Muscle of arm (tissue), 12 donors: ENCODE data around the gene KRTAP10-10. TPM values are rescaled to one million over a fixed set of nuclear protein-coding genes. Genes with fewer than 3 reads are reported as not detected.
"Not testable (repeated sequence)": the region's sequence is repeated elsewhere in the genome, so short reads cannot be mapped to it uniquely, and the experiment has no call there.

Experiments used
- DNase-seq: peaks from one replicate; pipeline ENCODE4 v3.0.0-alpha.2; 2013
- polyA plus RNA-seq, 12 donors: library from polyadenylated mRNA; unstranded; fragments of 120-200 nt; gene quantifications; one replicate each; pipeline ENCODE4 v1.2.1, GENCODE V29; 2013; ENCODE audit not compliant: insufficient read length in 12 of 12

The KRTAP10-10 gene
- polyA plus RNA-seq, 12 donors: not detected

DNA sequence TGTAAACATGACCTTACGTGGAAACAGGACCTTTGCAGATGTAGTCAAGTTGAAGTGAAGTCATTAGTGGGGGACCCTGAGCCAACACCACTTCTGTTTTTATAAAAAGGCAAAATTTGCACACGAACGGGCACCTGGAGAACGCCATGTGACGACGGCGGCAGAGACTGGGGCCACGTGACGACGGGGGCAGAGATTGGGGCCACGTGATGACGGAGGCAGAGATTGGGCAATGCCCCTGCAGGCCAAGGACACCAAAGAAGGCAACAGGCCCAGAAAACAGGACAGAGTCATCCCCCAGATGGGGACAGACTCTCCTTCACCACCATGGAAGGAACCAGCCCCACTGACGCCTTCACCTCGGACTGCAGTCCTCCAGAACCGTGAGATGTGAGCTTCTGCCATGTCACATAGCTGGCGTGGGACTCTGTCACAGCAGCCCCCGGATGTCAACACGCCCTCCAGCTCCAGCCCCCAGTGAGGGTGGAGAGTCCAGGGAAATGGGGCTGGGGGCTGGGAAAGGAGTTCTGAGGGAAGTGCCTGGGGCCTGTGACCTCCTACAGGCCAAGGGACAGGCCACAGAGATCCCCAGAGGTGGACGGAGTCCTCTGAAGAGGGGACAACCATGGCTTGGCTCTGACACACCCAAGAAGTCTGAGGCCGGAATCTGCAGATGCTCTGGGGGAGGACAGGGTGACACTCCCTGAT lies 13.3 kb downstream of the KRTAP10-10 start:
- no peak for DNase-seq

DNA sequence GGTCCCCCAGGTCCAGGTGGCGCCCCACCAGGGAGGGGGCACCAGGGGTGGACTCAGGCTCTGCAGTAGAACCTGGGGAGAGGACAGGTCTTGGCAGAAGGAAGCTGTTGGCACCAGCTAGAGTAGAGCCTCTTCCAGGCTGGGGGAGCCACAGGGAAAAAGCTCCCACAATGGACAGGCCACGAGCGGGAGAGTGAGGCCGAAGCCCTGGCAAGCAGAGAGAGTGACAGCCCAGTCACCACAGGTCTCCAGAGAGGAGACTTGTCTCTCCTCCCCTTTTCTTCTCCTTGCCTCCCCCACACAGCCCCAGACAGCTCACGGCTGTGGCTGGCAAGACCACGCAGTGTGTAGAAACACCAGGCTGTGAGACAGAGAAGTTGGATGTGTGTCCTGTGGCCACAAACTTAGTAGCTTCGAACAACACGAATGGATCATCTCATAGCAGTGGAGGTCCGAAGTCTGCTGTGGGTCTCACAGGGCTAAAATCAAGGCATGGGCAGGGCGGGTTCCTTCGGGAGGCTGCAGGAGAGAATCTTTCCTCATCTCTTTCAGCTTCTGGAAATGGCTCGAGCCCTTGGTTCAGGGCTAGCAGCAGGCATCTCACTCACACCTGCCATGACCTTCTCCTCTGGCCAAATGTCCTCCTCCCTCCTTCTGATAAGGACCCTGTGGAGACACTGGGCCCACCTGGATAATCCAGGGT lies 14.0 kb downstream of the KRTAP10-10 start:
- no peak for DNase-seq

- DNase-seq: no peak
Observed at GRCh38 chr21:44653123-44653522, 16.0 kb downstream of the KRTAP10-10 start.

GRCh38 chr21:44653656-44654575 lies 16.8 kb downstream of the KRTAP10-10 start:
- no peak for DNase-seq

GRCh38 chr21:44654576-44655175 lies 17.5 kb downstream of the KRTAP10-10 start, which contains the start of gene KRTAP12-4:
KRTAP12-4 (minus strand) TSS chr21:44654659; CDS start chr21:44654614, 45 bp downstream.
- no peak for DNase-seq

DNA sequence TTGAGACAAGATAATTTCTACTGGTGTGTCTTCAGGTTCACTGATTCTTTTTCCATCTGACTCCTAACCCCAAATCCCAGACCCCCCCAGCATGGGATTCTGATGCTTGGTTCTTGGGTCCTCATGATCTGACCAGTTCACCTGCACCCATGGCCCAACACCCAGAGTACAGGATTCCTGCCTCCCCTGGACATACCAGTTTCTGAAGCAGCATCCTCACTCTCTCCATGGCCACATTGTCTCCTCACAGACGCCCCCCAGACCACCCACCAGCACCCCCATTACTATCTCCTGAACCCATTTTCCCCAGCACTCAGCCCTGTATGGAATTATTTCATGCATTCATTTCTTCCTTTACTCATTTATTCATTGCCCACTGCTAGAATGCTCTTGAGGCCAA lies 19.7 kb downstream of the KRTAP10-10 start:
- DNase-seq: no peak

- no peak for DNase-seq
Observed at GRCh38 chr21:44657635-44658540, 20.7 kb downstream of the KRTAP10-10 start, which contains the start of gene KRTAP12-3. KRTAP12-3 (plus strand) TSS chr21:44657932; CDS start chr21:44657980, 48 bp downstream.

GRCh38 chr21:44658541-44658910 lies 21.4 kb downstream of the KRTAP10-10 start:
- no peak for DNase-seq

- no peak for DNase-seq
Observed at GRCh38 chr21:44658913-44659595, 21.9 kb downstream of the KRTAP10-10 start.

- not testable (repeated sequence) for DNase-seq
Observed at GRCh38 chr21:44661567-44661966, 24.4 kb downstream of the KRTAP10-10 start.

DNA sequence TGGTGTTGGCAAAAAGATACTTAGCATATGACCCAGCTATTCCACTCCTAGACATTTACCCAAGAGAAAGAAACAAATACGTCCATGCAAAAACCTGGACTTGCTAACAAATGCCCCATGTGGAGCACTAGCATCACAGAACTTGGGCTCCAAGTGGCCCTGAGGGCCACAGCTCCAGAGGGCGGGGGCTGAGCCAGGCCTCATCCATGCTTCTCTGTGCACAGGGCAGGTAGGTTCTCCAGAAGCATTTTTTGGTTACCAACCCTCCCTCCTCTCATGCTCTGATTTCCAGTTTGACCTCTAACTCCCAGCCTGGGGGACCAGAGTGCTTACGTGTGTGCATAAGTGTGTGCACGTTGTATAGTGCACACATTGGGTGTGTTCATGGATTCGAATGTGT lies 27.5 kb downstream of the KRTAP10-10 start:
- no peak for DNase-seq

GRCh38 chr21:44666401-44667320 lies 29.5 kb downstream of the KRTAP10-10 start, which contains the start of gene KRTAP12-2:
KRTAP12-2 (minus strand) TSS chr21:44666927; CDS start chr21:44666886, 41 bp downstream.
- DNase-seq: no peak

DNA sequence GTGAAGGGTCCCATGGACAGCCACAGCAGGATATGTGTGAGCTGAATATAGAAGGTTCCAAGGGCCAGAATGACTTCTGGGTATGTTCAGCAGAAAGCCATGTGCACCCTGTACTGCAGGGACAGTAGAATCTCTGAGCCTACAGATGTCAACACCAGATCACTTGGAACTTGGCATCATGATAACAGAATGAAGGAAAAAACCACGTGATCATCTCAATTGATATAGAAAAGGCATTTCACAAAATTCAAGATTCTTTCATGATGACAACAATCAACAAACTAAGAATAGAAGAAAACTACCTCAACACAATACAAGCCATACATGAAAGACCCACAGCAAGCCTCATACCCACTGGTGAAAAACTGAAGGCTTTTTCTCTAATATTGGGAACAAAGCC lies 30.5 kb downstream of the KRTAP10-10 start:
- DNase-seq: no peak

DNA sequence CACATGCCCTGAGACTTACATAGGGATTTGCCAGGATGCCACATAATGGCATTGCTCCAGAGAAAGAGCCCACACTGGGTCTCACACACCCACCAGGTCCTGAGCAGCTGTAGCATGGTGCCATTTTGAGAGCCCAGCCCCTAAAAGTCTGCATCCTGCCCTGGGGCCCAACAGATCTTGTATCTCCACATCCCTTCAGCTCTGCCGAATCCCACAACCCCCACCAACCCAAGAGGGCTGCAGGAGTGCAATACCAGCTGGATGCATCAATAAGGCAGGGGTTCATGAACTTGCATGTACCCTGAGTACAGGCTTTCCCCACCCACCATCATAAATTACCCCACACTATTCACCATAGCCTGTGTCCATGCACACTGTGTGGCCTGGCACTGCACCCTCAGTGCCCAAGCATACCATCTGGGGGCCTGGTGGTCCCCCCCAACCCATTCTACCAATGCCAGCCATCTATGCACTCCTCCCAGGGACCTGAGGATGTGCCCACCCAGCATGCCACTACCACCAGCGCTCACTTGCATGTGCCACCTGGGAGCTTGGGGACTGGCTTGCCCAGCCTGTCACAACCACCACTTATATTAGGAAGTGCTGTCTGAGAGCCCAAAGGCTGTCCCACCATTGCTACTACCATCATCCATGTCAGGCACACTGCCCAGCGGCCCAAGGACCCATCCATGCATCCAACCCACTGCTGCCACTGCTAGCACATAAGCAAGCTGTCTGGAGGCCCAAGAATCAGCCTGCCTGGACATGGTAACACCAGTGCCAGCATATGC lies 33.7 kb downstream of the KRTAP10-10 start:
- no peak for DNase-seq

GRCh38 chr21:44671911-44672310 lies 34.8 kb downstream of the KRTAP10-10 start:
- DNase-seq: no peak

GRCh38 chr21:44677881-44678280 lies 40.7 kb downstream of the KRTAP10-10 start:
- DNase-seq: no peak

- no peak for DNase-seq
Observed at GRCh38 chr21:44681152-44681551, 44.0 kb downstream of the KRTAP10-10 start.
